GM19043 (cell line): Measurements from ENCODE around the gene PRELP.
"Not testable (repeated sequence)": the region's sequence is repeated elsewhere in the genome, so short reads cannot be mapped to it uniquely, and the experiment has no call there.

Experiments used
- ATAC-seq: cut with Tn5 transposase; IDR thresholded peaks from one replicate; pipeline ENCODE4 v1.9.1; 2021; ENCODE audit warnings: low read depth; ENCODE audit not compliant: unreplicated experiment

PRELP gene

DNA sequence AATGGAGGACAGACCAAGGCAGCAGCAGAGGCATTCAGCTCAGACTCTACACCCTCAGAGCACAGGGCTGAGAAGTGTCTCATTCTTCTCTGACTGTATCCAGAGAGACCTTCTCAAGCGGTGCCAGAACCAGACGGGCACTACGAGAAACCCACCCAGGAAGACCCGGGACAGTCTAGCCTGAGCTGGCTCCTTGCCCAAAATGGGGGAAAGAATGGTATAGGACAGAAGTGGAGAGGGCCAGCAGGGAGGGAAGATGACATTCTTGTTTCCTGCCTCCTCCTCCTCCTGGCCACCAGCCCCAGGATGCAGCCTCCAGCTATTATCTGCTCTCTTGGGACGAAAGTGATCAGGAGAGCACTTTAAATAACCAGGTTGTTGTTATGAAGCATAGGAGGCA is 22.6 kb upstream of the PRELP start:
- no peak for ATAC-seq

- ATAC-seq, result no peak
Measured at GRCh38 chr1:203453616-203454015, 22.0 kb upstream of the PRELP start.

DNA sequence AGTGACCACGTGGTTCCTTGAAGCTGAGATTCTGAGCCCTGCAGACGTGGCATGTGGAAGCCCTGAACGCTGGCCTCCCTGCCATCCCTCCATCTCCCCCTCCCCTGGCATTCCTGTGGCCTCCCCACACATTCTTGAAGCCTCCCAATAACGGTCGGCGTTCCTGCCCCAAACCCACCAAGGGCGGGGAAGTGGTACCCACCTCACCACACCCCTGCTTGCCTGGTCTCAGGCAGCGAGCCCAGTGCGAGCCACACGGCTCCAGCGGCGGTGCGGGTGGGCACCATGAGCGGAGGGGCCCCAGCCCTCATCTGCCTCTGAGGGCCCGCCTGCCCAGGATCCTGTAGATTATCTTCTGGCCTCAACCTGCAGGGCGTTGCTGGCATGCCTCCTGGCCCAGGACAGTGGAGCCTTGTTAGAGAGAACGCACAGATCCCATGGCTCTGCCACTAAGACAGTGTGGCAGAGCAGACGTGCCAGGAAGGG is 20.6 kb upstream of the PRELP start:
- no peak for ATAC-seq

DNA sequence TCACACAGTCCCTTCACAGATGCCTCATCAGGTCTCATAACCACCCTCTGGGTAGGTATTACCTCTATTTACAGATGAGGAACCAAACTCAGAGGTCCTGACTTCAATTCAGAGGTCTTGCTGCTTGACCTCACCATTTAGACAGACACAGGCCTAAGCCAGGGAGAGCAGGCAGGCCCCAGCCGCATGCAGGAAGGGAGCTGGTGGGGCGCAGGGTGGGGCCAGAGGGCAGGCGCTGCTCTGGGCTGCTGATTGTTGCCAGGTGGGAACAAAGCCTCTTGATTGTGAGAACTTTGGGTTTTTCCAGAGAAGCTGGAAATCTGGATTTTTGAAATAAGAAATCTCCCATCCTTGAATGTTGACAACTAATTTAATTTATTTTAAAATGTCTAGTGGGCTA is 19.9 kb upstream of the PRELP start:
- ATAC-seq, result no peak

DNA sequence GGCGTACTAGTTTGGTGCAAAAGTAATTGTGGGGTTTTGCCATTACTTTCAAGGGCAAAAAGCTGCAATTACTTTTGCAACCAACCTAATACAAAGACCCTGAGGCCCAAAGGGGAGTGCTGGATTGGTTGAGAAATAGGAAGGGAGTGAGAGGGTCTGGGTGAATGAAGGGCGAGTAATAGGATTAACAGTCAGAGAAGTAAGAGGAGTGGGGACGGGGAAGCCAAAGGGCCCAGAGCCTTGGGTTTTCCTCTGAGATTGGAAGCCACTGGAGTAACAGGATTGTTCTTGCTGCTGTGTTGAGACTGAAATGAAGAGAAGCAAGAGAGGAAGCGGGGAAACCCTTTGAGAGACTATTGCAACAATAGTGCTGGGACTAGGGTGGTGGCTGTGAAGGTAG is 19.0 kb upstream of the PRELP start:
- no peak for ATAC-seq

DNA sequence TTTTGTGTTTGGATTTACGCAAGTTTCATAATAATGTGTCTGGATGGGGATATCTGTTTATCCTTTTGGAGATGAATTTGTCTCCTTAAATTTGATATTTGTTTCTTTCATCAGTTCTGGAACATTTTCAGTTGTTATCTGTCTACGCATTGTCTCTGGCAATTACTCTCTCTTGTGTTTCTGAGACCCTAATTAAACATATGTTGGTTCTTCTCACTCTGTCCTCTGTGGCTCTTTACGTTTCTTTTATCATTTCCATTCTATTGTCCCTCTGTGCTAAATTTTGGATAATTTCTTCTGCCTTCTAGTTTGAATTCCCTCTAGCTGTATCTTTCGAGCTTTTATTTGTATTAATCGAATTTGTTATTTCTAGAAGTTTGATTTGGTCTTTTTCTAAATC is 17.5 kb upstream of the PRELP start:
- ATAC-seq, result no peak

DNA sequence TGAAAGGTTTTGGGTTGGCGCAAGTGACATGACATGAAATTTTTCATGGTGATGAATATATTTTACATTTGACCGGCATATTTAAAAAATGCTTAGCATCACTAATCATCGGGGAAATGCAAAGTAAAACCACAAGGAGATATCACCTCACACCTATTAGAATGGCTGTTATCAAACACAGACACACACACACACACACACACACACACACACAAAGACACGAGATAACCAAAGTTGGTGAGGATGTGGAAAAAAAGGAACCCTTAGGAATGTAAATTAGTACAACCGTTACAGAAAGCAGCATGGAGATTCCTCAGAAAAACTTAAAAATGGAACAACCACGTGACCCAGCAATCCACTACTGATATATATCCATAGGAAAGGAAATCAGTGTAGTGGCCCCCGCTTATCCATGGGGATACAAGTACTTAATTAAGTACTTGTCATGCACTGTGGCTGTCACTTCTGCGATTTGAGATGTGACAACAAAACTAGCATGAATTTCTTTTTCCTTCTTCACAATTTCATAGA is 15.9 kb upstream of the PRELP start:
- ATAC-seq, result no peak

DNA sequence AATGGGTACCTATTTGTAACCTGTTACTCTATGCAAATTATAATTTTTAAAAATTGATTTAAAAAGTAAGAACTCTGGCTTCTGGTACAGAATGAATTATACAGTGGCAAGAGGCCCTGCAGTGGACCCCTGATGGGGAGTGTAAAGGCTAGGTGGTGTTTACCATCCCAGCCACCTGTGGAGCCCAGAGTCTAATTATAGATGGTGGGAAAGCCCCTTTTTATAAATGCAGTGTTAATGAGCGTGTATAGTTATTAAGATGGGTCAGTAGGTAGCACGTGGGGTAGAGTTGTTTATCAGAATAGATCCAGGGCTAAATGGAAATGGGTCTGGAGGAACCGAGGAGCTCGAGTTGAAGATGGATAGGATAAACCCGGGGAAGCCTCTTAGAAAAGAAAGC is 13.9 kb upstream of the PRELP start:
- no peak for ATAC-seq

GRCh38 chr1:203462143-203462542 is 13.5 kb upstream of the PRELP start:
- no peak for ATAC-seq

- no peak for ATAC-seq
Measured at GRCh38 chr1:203462878-203463277, 12.7 kb upstream of the PRELP start.

DNA sequence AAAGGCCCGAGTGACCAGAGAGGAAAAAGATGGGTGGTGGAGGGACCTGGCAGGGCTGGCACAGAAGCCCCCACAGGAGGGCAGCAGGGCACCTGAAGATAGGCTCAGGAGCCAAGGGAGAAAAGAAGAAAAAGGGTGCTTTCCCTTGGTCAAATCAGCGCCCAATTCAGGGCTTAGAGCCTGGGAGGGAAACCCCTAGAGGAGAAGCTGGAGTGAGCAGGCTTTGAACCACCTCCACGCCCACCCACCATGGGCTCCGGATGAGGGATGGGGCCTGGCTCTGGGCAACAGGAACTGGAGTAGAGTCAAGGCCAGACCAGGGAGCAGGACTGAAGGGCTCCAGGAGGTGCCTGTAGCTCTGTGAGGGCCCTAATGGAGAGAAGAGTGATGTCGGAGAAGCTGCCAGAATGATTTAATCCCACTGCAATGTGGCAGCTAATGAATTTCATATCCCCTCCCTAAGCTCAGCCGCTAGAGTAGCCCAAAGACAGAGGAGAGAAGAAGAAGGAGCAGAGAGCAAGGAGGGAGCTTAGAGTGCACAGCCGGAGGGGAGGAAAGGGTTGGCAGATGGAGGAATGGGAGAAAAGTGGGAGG is 12.0 kb upstream of the PRELP start:
- no peak for ATAC-seq

GRCh38 chr1:203464226-203464625 is 11.4 kb upstream of the PRELP start:
- ATAC-seq, result no peak

- no peak for ATAC-seq
Measured at GRCh38 chr1:203464743-203465142, 10.9 kb upstream of the PRELP start.

DNA sequence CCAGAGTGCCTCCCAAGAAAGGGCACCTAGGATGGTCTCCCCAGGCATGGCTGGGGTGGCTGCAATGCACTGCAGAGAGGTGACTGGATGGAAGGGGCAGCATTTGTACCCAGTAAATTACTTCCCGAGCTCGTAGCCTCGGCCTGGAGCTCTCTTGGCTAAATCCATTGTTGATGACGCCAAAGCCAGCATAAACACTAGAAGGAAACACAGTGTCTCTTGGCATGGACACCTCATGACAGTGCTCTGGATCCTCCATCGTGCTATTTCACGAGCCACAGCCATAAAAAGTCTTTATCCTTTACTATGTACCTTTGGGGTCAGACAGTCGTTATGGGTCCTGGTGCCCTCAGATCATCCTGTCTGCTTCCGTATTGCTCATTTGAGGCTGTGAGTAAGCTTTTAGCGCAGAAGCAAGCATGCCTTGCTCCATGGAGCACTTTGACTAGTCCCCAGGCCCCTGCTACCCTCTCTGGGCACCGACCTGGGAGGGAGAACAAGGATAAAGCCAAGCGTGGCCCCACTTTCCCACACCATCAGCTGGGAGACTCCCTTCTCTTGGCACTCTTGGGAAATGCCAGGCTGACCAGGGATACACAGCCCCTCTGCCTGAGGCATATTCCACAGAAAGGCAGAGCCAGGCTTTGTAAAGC is 10.3 kb upstream of the PRELP start:
- no peak for ATAC-seq

GRCh38 chr1:203465948-203466347 is 9.7 kb upstream of the PRELP start:
- ATAC-seq, result no peak

- not testable (repeated sequence) for ATAC-seq
Measured at GRCh38 chr1:203466906-203467549, 8.6 kb upstream of the PRELP start.

DNA sequence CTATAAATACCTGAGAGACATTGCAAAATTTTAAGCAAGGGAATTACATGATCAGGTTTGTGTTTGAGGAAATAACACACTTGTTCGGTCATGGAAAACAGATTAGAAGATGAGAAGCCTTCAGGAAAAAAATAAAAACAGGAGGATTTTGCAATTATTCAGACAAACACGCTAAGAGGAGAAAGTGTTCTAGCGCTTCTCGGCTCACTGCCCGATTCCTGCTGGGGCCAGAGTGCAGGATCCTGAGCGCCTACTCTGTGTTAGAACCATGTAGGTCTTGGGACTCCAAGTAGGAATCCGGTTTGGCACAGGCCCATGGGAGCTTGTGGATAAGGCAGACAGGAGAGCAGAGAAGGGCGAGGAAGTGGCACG is 8.1 kb upstream of the PRELP start:
- ATAC-seq, result no peak

DNA sequence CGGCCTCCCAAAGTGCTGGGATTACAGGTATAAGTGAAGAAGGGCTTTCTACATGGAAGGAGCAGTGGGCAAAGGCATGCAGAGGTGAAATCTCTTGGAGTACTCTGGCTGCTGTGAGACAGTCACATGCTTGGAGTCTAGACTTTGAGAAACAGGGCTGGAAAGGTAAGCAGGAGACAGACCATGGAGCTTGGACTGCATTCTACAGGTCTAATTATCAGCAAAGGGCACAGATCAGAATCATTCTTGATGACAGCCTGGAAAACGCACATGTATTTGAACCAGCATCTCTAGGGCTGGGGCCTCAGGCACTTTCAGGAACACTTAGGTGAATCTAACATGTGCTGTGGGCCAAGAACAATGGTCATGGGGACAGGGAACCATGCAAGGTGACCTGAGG is 7.3 kb upstream of the PRELP start:
- ATAC-seq, result no peak

GRCh38 chr1:203470240-203470639 is 5.4 kb upstream of the PRELP start:
- no peak for ATAC-seq

- no peak for ATAC-seq
Measured at GRCh38 chr1:203471841-203472240, 3.8 kb upstream of the PRELP start.

DNA sequence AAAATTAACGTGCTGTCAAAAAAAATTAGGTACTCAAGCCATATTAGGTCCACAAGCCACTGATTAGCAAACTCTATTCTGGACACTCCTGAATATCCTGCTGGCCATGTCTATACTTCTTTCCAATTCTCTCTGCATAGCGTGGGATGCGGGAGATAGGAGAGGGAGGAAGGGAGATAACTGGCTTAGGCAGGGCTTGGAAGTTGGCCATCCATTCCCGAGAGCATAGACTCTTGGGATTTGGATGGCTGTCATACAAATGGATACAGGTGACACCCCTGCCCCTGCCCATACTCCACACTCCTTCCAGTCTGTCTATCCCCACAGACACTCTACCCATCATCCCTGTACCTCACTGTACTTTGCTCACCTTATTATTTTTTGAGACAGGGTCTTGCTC is 2.3 kb upstream of the PRELP start:
- ATAC-seq, result no peak

DNA sequence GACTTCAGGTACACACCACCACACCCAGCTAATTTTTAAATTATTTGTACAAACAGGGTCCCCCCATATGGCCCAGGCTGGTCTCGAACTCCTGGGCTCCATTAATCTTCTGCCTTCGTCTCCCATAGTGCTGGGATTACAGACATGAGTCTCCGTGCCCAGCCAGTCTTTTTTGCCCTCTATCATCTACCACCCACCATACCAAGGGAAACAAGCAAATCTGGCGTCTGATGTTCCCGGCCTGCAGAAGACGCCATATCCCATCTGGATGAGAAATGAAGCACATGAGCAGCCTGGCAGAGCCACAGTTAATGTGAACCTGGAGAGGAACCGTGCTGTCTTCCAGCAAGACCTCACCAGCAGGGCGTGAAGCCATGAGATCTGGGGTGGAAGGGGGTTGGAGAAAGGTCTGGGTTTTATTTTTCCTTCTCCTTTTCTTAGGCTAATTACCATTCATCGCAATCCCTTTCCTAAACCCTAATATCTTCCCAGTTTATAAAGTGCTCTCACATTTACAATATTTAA is 1.8 kb upstream of the PRELP start:
- ATAC-seq, result no peak
